GM12873 (cell line): Measurements from ENCODE around the gene ASGR1.

Experiments used
- TF ChIP-seq, protein P1 (sequence below): IDR thresholded peaks from 2 replicates; pipeline ENCODE4 v1.5.1; 2012; ENCODE audit warnings: low read depth, mild to moderate bottlenecking, moderate library complexity, low read length, control low read depth; ENCODE audit not compliant: insufficient read depth; ENCODE audit errors: missing control alignments

Gene ASGR1

DNA sequence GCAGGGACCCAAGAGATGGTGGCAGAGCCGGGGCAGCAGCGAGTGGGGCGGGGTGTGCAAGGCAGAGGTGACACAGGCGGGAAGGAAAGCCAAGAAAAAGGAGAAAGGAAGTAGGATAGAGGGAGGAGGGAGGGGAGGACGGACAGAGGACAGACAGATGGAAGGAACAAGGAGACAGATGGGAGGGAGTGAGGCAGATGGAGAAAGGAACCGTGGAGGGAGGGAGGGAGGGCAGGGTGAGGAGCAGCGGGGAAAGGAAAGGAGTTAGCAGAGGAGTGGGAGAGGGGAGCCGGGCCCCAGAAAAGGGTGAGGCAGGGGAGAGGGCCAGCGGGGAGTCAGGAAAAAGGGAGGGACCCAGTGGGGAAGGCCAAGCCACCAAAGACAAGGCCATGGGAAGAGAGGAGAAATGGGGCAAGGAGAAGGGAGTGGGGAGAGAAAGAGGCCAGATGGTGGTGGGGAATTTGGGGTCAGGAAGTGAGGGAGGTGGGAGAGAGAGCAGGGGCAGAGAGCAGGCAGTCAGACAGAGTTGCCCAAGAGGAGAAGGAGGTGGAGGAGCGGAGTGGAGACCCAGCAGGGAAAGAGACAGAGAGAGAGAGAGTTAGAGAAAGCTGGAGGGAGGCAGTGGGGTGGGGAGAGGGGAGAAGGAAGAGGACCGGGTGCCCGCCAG lies 13.2 kb upstream of the ASGR1 start:
- TF ChIP-seq, protein P1, sequence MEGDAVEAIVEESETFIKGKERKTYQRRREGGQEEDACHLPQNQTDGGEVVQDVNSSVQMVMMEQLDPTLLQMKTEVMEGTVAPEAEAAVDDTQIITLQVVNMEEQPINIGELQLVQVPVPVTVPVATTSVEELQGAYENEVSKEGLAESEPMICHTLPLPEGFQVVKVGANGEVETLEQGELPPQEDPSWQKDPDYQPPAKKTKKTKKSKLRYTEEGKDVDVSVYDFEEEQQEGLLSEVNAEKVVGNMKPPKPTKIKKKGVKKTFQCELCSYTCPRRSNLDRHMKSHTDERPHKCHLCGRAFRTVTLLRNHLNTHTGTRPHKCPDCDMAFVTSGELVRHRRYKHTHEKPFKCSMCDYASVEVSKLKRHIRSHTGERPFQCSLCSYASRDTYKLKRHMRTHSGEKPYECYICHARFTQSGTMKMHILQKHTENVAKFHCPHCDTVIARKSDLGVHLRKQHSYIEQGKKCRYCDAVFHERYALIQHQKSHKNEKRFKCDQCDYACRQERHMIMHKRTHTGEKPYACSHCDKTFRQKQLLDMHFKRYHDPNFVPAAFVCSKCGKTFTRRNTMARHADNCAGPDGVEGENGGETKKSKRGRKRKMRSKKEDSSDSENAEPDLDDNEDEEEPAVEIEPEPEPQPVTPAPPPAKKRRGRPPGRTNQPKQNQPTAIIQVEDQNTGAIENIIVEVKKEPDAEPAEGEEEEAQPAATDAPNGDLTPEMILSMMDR: no peak

DNA sequence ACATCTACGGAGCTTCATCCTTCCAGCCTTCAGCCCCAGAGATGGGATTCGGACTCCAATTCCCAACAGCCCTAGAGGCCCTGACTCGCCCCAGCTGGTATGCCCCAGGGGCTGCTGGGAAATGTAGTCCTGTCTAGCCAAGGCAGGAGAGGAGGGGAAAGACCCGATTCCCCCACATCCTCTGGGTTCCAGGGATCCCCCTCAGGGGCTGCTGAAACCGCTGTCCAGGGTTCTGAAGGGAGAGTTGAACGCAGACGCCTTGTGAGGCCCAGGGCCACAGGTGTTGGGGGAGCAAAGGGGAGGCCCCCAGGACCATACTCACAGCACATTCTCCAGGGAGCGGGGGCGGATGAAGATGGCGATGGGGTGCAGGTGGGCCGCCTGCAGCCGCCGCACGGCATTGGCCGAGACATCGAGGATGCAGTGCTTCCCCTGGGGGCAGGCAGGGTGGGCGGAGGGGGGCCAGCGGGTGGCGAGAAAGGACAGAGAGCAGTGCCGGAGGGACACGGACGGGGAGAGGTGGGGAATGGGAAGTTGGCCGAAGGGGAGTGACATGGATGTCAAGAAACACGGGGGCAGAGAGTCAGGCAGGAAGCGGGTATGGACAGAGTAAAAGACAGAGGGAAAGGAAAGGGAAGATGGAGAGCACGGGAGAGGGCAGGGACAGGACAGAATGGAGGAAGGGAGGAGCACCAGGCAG lies 12.6 kb upstream of the ASGR1 start:
- TF ChIP-seq, protein P1: no peak

DNA sequence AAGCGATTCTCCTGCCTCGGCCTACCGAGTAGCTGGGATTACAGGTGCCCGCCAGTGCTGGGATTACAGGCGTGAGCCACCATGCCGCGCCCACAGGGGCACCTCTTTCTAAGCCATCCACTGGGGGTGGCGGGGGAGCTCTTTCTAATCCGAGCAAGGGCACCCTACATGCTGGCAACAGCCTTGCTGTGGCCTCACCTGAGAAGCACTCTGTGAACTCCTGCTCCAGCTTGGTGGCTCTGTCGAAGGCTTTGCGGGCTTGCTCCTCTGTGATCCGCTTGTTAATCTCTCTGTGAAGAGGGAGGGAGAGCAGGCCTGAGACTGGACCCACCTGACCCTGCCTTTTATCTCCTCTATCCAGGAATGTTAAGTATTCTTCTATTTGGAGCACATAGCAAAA lies 11.9 kb upstream of the ASGR1 start:
- TF ChIP-seq, protein P1: no peak

DNA sequence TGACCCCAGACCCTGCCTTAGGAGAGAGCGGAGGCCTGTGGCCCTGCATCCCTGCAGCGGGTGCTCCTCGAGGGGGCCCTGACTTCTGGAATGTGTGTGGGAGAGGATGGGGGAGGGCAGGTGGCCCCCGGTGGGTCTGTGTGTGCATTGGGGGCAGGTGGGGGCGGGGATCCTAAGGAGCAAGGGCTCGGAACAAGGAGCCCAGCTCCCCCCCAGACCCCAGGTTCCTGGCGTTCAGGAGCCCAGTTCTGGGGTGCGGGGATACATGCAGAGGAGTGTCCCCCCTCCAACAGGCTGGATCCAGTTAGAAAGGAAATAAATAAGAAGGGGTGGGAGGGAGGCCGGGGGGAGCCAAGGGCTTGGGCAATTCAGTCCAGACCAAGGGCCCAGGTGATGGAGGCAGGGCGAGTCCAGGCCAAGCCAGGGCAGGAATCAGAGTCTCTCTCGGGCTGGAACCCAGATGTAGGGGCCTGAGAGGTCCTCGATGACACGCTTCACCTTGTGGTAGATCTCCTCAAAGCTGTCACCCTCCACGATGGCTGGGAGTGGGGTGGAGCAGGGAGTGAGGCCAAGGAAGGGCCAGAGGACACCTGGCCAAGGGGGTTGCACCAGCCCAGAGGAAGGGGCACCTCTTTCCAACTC lies 11.2 kb upstream of the ASGR1 start:
- TF ChIP-seq, protein P1: no peak

DNA sequence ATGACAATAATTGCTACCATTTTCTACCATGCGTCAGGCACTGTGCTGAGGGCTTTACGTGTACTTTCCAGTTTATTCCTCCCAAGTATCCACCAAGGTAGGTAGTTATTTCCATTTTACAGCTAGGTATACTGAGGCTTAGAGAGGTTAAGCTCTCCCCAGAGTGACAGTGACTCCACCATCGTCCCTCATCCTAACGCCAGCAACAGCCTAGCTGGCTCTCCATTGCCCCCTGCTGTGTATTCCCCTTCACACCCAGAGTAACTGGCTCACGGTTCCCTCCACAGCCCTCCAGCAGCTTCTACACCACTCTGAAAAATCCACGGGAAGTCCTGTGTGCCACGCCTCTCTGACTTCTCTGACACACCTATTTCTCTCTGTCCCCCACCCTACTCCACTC lies 7.1 kb upstream of the ASGR1 start:
- TF ChIP-seq, protein P1: peak; percentile 62

DNA sequence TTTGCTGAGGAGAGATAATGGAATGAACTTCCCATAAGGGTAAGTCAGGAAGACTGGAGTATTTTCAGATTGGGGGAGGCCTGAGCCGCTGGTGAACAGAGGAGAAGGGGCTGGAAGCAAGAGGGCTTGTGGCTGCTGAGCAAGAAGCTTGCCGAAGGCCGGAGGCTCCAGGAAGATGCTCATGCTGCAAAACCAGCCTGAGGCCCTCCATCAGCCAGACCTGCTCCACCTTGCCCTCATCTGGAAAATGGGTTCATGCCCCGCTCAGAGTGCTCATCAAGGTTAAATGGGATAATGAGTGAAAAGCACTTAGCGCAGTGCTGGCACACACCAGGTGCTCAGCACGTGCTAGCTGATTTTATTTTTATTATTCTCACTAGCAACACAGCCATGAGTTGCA lies 5.5 kb upstream of the ASGR1 start:
- TF ChIP-seq, protein P1: no peak

DNA sequence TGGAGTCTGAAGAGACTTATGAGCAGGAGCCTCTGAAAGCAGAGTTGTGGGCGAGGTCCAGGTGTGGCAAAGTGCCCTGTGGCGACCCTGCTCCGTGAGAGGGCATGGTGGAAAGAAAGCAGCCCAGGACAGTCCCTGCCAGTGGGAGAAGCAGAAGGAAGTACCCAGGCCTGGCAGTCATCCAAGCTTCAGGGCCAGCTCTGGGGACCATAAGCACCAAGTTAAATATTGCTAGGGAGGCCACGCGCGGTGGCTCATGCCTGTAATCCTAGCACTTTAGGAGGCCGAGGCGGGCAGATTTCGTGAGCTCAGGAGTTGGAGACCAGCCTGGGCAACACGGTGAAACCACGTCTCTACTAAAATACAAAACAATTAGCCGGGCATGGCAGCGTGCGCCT lies 4.9 kb upstream of the ASGR1 start:
- TF ChIP-seq, protein P1: no peak
